IPS-18c (cell line): Measurements from ENCODE around the gene LCORL.
"Not testable (repeated sequence)": the region's sequence is repeated elsewhere in the genome, so short reads cannot be mapped to it uniquely, and the experiment has no call there.

Experiments used
- H3K4me3 ChIP-seq: 2 replicates; pipeline ENCODE4 v1.7.0; 2013; ENCODE audit warnings: low read depth, mild to moderate bottlenecking, low read length, moderate library complexity; ENCODE audit not compliant: insufficient read depth
- H3K9me3 ChIP-seq: one replicate; pipeline ENCODE4 v1.6.1; 2013; ENCODE audit warnings: mild to moderate bottlenecking, low read length, moderate library complexity; ENCODE audit not compliant: control insufficient read depth, insufficient read depth

The LCORL gene

GRCh38 chr4:17895481-17895880, 126.1 kb downstream of the LCORL start:
- no peak overlapping the region for H3K4me3 ChIP-seq
- H3K9me3 ChIP-seq: no peaks in the 10 kb centered on the region

- H3K4me3 ChIP-seq: no peak overlapping the region
- H3K9me3 ChIP-seq: no peaks in the 10 kb centered on the region
These were observed 127.1 kb downstream of the LCORL start for GRCh38 chr4:17894421-17894820.

- H3K4me3 ChIP-seq: no peak overlapping the region
- no peaks in the 10 kb centered on the region for H3K9me3 ChIP-seq
These were observed 131.9 kb downstream of the LCORL start for GRCh38 chr4:17889692-17890091.

GRCh38 chr4:17884511-17884910, 137.0 kb downstream of the LCORL start:
- Histone ChIP-seq H3K4me3 (no peak overlapping the region), H3K9me3 (no peaks in the 10 kb centered on the region)

GRCh38 chr4:17884063-17884462, 137.5 kb downstream of the LCORL start:
- no peaks in the 10 kb centered on the region for H3K9me3 ChIP-seq
- no peak overlapping the region for H3K4me3 ChIP-seq

- Histone ChIP-seq H3K4me3 (no peak overlapping the region), H3K9me3 (no peaks in the 10 kb centered on the region)
These were observed 143.9 kb downstream of the LCORL start for GRCh38 chr4:17877661-17878060.

- no peaks in the 10 kb centered on the region for H3K9me3 ChIP-seq
- H3K4me3 ChIP-seq: no peak overlapping the region
These were observed 144.6 kb downstream of the LCORL start for GRCh38 chr4:17876943-17877342.

GRCh38 chr4:17875402-17876070, 146.0 kb downstream of the LCORL start:
- H3K4me3 ChIP-seq: no peak overlapping the region

GRCh38 chr4:17869327-17869726, 152.2 kb downstream of the LCORL start:
- H3K4me3 ChIP-seq: no peak overlapping the region
- no peaks in the 10 kb centered on the region for H3K9me3 ChIP-seq

More at GRCh38 chr4:17875402-17876070, 146.0 kb downstream of the LCORL start:
- H3K9me3 ChIP-seq: no peaks in the 10 kb centered on the region

GRCh38 chr4:17867276-17867675, 154.3 kb downstream of the LCORL start:
- peaks cover under 1% of the 10 kb centered on the region for H3K9me3 ChIP-seq
- no peak overlapping the region for H3K4me3 ChIP-seq

GRCh38 chr4:17866810-17867209, 154.7 kb downstream of the LCORL start:
- Histone ChIP-seq H3K9me3 (peaks cover 5% of the 10 kb centered on the region), H3K4me3 (no peak overlapping the region)

GRCh38 chr4:17865866-17866363, 155.6 kb downstream of the LCORL start:
- H3K9me3 ChIP-seq: peaks cover 6% of the 10 kb centered on the region

GRCh38 chr4:17861906-17862305, 159.6 kb downstream of the LCORL start:
- H3K4me3 ChIP-seq, H3K9me3 ChIP-seq: not testable (repeated sequence)

More at GRCh38 chr4:17865866-17866363, 155.6 kb downstream of the LCORL start:
- no peak overlapping the region for H3K4me3 ChIP-seq

GRCh38 chr4:17859793-17860406, 161.7 kb downstream of the LCORL start:
- no peak overlapping the region for H3K4me3 ChIP-seq
- peaks cover 6% of the 10 kb centered on the region for H3K9me3 ChIP-seq

- Histone ChIP-seq H3K4me3 (no peak overlapping the region), H3K9me3 (no peaks in the 10 kb centered on the region)
These were observed 167.5 kb downstream of the LCORL start for GRCh38 chr4:17854036-17854435.

GRCh38 chr4:17851959-17852358, 169.6 kb downstream of the LCORL start:
- Histone ChIP-seq H3K4me3 (no peak overlapping the region), H3K9me3 (no peaks in the 10 kb centered on the region)

GRCh38 chr4:17850295-17850694, 171.3 kb downstream of the LCORL start:
- not testable (repeated sequence) for H3K9me3 ChIP-seq, H3K4me3 ChIP-seq

- Histone ChIP-seq H3K4me3 (no peak overlapping the region), H3K9me3 (no peaks in the 10 kb centered on the region)
These were observed 175.3 kb downstream of the LCORL start for GRCh38 chr4:17846266-17846665.
